ENCODE results near the gene TRPV4.

- TF ChIP-seq CTCF (IDR thresholded peaks at IDR 0.05) (no peak), TEAD1 (CRISPR knock-in tag; IDR thresholded peaks at IDR 0.05) (no peak), ATF1 (CRISPR knock-in tag; IDR thresholded peaks at IDR 0.05) (no peak), NFE2L1 (CRISPR knock-in tag; IDR thresholded peaks at IDR 0.05) (no peak), ATF2 (CRISPR knock-in tag; IDR thresholded peaks at IDR 0.05; ENCODE audit: borderline replicate concordance, low read depth) (no peak), HMGXB4 (CRISPR knock-in tag; IDR thresholded peaks at IDR 0.05) (no peak), ATF3 (CRISPR knock-in tag; conservative IDR thresholded peaks at IDR 0.05) (no peak), SMAD3 (CRISPR knock-in tag; IDR thresholded peaks at IDR 0.05; ENCODE audit: borderline replicate concordance) (no peak), ZNF121 (CRISPR knock-in tag; IDR thresholded peaks at IDR 0.05) (no peak), ZNF512 (CRISPR knock-in tag; IDR thresholded peaks at IDR 0.05; ENCODE audit: borderline replicate concordance) (no peak), GRHL2 (CRISPR knock-in tag; IDR thresholded peaks at IDR 0.05; ENCODE audit: insufficient replicate concordance, severe bottlenecking) (no peak), USF2 (CRISPR knock-in tag; IDR thresholded peaks at IDR 0.05) (no peak), FOXJ3 (CRISPR knock-in tag; IDR thresholded peaks at IDR 0.05; ENCODE audit: borderline replicate concordance) (no peak), ESRRA (CRISPR knock-in tag; IDR thresholded peaks at IDR 0.05; ENCODE audit: borderline replicate concordance) (no peak)
Observed at GRCh38 chr12:109786799-109787198, 46.4 kb downstream of the TRPV4 start.
